Liver (tissue), 9 donors: ENCODE measurements around the gene SIX1. TPM values are rescaled to one million over a fixed set of nuclear protein-coding genes. Genes with fewer than 3 reads are reported as not detected.

Source experiments
- DNase-seq: peaks from one replicate; pipeline ENCODE4 v3.0.0-alpha.2; 2017; ENCODE audit warnings: low spot score
- H3K27ac ChIP-seq, 2 donors: one replicate each; pipeline ENCODE4 v1.7.0; 2013; ENCODE audit warnings: inconsistent platforms in 2 of 2, low read length in 2 of 2, control low read depth in 1 of 2, low read depth in 1 of 2, mild to moderate bottlenecking in 1 of 2
- H3K27me3 ChIP-seq, 4 donors: one replicate each; pipeline versions ENCODE4 v1.6.1 to v1.7.0; 2013; ENCODE audit warnings: low read length in 3 of 4, inconsistent platforms in 1 of 4, mild to moderate bottlenecking in 1 of 4, moderate library complexity in 1 of 4; ENCODE audit not compliant: control insufficient read depth in 4 of 4, insufficient read depth in 4 of 4
- H3K36me3 ChIP-seq, 4 donors: one replicate each; pipeline versions ENCODE4 v1.6.1 to v1.7.0; 2013; ENCODE audit warnings: low read length in 3 of 4, mild to moderate bottlenecking in 3 of 4, low read depth in 1 of 4, moderate library complexity in 1 of 4; ENCODE audit not compliant: control insufficient read depth in 4 of 4, insufficient read depth in 3 of 4
- H3K4me1 ChIP-seq, 4 donors: one replicate each; pipeline versions ENCODE4 v1.6.1 to v1.7.0; 2013; ENCODE audit warnings: low read length in 3 of 4, mild to moderate bottlenecking in 3 of 4, moderate library complexity in 1 of 4; ENCODE audit not compliant: control insufficient read depth in 4 of 4, insufficient read depth in 4 of 4
- H3K4me3 ChIP-seq, 3 donors: one replicate each; pipeline versions ENCODE4 v1.6.1 to v1.7.0; 2013; ENCODE audit warnings: low read length in 3 of 3, control low read depth in 1 of 3, low read depth in 1 of 3, mild to moderate bottlenecking in 1 of 3
- H3K9ac ChIP-seq, 2 donors: one replicate each; pipeline ENCODE4 v1.7.0; 2013; ENCODE audit warnings: low read length in 2 of 2, mild to moderate bottlenecking in 2 of 2, moderate library complexity in 2 of 2, control low read depth in 1 of 2, low read depth in 1 of 2
- H3K9me3 ChIP-seq, 4 donors: one replicate each; pipeline versions ENCODE4 v1.6.1 to v1.7.0; 2013; ENCODE audit warnings: low read length in 3 of 4; ENCODE audit not compliant: control insufficient read depth in 4 of 4
- EGR1 ChIP-seq, 2 donors: IDR thresholded peaks; 2 replicates each; pipeline ENCODE4 v1.6.1; 2016 to 2018; ENCODE audit warnings: antibody characterized with exemption in 2 of 2, low read depth in 2 of 2
- FOXA1 ChIP-seq: IDR thresholded peaks from 2 replicates; pipeline ENCODE4 v1.6.1; 2016; ENCODE audit warnings: antibody characterized with exemption
- FOXA2 ChIP-seq: IDR thresholded peaks from 2 replicates; pipeline ENCODE4 v1.6.1; 2016; ENCODE audit warnings: antibody characterized with exemption
- GABPA ChIP-seq, 2 donors: IDR thresholded peaks in 1 of 2; conservative IDR thresholded peaks in 1 of 2; 2 replicates each; pipeline ENCODE4 v1.6.1; 2016; ENCODE audit warnings: antibody characterized with exemption in 2 of 2, mild to moderate bottlenecking in 1 of 2, moderate library complexity in 1 of 2
- HNF4A ChIP-seq, 2 donors: conservative IDR thresholded peaks; 2 replicates each; pipeline ENCODE4 v1.6.1; 2016; ENCODE audit warnings: antibody characterized with exemption in 2 of 2, mild to moderate bottlenecking in 2 of 2
- HNF4G ChIP-seq: IDR thresholded peaks from 2 replicates; pipeline ENCODE4 v1.6.1; 2016; ENCODE audit warnings: antibody characterized with exemption
- JUND ChIP-seq, 2 donors: IDR thresholded peaks; 2 replicates each; pipeline ENCODE4 v1.6.1; 2016; ENCODE audit warnings: antibody characterized with exemption in 2 of 2
- NR2F2 ChIP-seq: IDR thresholded peaks from 2 replicates; pipeline ENCODE4 v1.6.1; 2016; ENCODE audit warnings: antibody characterized with exemption
- RAD21 ChIP-seq, 2 donors: IDR thresholded peaks; 2 replicates each; pipeline ENCODE4 v1.6.1; 2016; ENCODE audit warnings: antibody characterized with exemption in 2 of 2, mild to moderate bottlenecking in 2 of 2
- REST ChIP-seq: IDR thresholded peaks from 2 replicates; pipeline ENCODE4 v1.6.1; 2016; ENCODE audit warnings: antibody characterized with exemption, mild to moderate bottlenecking
- RXRA ChIP-seq, 2 donors: IDR thresholded peaks; 2 replicates each; pipeline ENCODE4 v1.6.1; 2017 to 2018; ENCODE audit warnings: antibody characterized with exemption in 2 of 2, mild to moderate bottlenecking in 1 of 2
- SP1 ChIP-seq: IDR thresholded peaks from 2 replicates; pipeline ENCODE4 v1.6.1; 2018; ENCODE audit warnings: antibody characterized with exemption, mild to moderate bottlenecking
- TAF1 ChIP-seq: conservative IDR thresholded peaks from 2 replicates; pipeline ENCODE4 v1.6.1; 2016; ENCODE audit warnings: antibody characterized with exemption, mild to moderate bottlenecking
- YY1 ChIP-seq: IDR thresholded peaks from 2 replicates; pipeline ENCODE4 v1.6.1; 2016; ENCODE audit warnings: antibody characterized with exemption, mild to moderate bottlenecking
- WGBS: extraction: QIAGEN DNeasy Blood & Tissue Kit; methylation state at CpG from one replicate; pipeline ENCODE4 v1.1.7; 2013; 5-methylcytosine and 5-hydroxymethylcytosine counted together
- polyA plus RNA-seq, 2 donors: library from polyadenylated mRNA; stranded (reverse) in 1 of 2; unstranded in 1 of 2; fragments of 200-250 nt in 1 of 2; fragments of >200 nt in 1 of 2; fragmentation: Nextera tagmentation in 1 of 2; extraction: Ambion mirVana in 1 of 2; gene quantifications; one replicate each; pipeline versions ENCODE4 v1.2.1 to v1.2.3, GENCODE V29; 2013 to 2015
- total RNA-seq, 2 donors: library from RNA; depleted of rRNA; stranded (reverse); fragments of >200 nt; gene quantifications; one replicate each; pipeline ENCODE4 v1.2.3, GENCODE V29; 2014
- TF ChIP-seq, protein P1 (sequence below): IDR thresholded peaks from 2 replicates; pipeline ENCODE4 v1.6.1; 2016; ENCODE audit warnings: antibody characterized with exemption
- TF ChIP-seq, protein P2 (sequence below): IDR thresholded peaks from 2 replicates; pipeline ENCODE4 v1.6.1; 2016; ENCODE audit warnings: antibody characterized with exemption
- TF ChIP-seq, protein P3 (sequence below): IDR thresholded peaks from 2 replicates; pipeline ENCODE4 v1.6.1; 2016; ENCODE audit warnings: antibody characterized with exemption
- TF ChIP-seq, protein P4 (sequence below): fragments of 150-350 bp; IDR thresholded peaks from 2 replicates; pipeline ENCODE4 v1.5.1; 2017; ENCODE audit warnings: improper control_type of control experiment, low read depth, low read length; ENCODE audit not compliant: missing input control
- donor health status: healthy.
- donor health status: healthy.
- donor health status: healthy.
- donor health status: healthy.
- donor health status: healthy.

The SIX1 gene
- total and polyA plus RNA-seq, 4 donors, result not detected

GRCh38 chr14:60662982-60663381, 13.7 kb upstream of the SIX1 start:
- no peak for DNase-seq
- 78% methylated on average over 1 of the region's 1 CpG for WGBS
- H3K36me3 ChIP-seq, result no peaks in the 10 kb centered on the region
- no peaks in the 10 kb centered on the region for H3K27me3 ChIP-seq
- TF ChIP-seq, protein P1, sequence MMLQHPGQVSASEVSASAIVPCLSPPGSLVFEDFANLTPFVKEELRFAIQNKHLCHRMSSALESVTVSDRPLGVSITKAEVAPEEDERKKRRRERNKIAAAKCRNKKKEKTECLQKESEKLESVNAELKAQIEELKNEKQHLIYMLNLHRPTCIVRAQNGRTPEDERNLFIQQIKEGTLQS, result no peak
- TF ChIP-seq EGR1 (IDR thresholded peaks at IDR 0.05; ENCODE audit: low read depth in 2 of 2) (no peak), REST (no peak)
- TF ChIP-seq, protein P2, sequence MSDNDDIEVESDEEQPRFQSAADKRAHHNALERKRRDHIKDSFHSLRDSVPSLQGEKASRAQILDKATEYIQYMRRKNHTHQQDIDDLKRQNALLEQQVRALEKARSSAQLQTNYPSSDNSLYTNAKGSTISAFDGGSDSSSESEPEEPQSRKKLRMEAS, result no peak
- H3K9ac ChIP-seq, result no peak overlapping the region
- H3K4me1 ChIP-seq, result peaks cover 0 to under 1% (median 0%) of the 10 kb centered on the region in 4 donors
- no peak overlapping the region for H3K4me3 ChIP-seq
- H3K9me3 ChIP-seq, result no peaks in the 10 kb centered on the region
- H3K27ac ChIP-seq, result no peak overlapping the region

- 71% methylated on average over 1 of the region's 1 CpG for WGBS
- Histone ChIP-seq H3K27ac (no peak overlapping the region), H3K4me1 (peaks cover 2 to 6% (median 4%) of the 10 kb centered on the region in 4 donors), H3K9ac (no peak overlapping the region), H3K9me3 (no peaks in the 10 kb centered on the region), H3K4me3 (no peak overlapping the region), H3K36me3 (no peaks in the 10 kb centered on the region), H3K27me3 (no peaks in the 10 kb centered on the region)
- TF ChIP-seq EGR1 (IDR thresholded peaks at IDR 0.05; ENCODE audit: low read depth in 2 of 2), result no peak
- TF ChIP-seq RXRA (IDR thresholded peaks at IDR 0.05), result no peak
- TF ChIP-seq, protein P3, sequence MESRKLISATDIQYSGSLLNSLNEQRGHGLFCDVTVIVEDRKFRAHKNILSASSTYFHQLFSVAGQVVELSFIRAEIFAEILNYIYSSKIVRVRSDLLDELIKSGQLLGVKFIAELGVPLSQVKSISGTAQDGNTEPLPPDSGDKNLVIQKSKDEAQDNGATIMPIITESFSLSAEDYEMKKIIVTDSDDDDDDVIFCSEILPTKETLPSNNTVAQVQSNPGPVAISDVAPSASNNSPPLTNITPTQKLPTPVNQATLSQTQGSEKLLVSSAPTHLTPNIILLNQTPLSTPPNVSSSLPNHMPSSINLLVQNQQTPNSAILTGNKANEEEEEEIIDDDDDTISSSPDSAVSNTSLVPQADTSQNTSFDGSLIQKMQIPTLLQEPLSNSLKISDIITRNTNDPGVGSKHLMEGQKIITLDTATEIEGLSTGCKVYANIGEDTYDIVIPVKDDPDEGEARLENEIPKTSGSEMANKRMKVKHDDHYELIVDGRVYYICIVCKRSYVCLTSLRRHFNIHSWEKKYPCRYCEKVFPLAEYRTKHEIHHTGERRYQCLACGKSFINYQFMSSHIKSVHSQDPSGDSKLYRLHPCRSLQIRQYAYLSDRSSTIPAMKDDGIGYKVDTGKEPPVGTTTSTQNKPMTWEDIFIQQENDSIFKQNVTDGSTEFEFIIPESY, result no peak
- TF ChIP-seq RAD21 (IDR thresholded peaks at IDR 0.05), result no peak
- TF ChIP-seq GABPA (IDR thresholded peaks at IDR 0.05 in 1 of 2, conservative IDR thresholded peaks at IDR 0.05 in 1 of 2), result no peak
- TF ChIP-seq FOXA2, result no peak
- TF ChIP-seq FOXA1, result no peak
- TF ChIP-seq YY1, result no peak
- TF ChIP-seq TAF1, result no peak
- TF ChIP-seq, protein P4, sequence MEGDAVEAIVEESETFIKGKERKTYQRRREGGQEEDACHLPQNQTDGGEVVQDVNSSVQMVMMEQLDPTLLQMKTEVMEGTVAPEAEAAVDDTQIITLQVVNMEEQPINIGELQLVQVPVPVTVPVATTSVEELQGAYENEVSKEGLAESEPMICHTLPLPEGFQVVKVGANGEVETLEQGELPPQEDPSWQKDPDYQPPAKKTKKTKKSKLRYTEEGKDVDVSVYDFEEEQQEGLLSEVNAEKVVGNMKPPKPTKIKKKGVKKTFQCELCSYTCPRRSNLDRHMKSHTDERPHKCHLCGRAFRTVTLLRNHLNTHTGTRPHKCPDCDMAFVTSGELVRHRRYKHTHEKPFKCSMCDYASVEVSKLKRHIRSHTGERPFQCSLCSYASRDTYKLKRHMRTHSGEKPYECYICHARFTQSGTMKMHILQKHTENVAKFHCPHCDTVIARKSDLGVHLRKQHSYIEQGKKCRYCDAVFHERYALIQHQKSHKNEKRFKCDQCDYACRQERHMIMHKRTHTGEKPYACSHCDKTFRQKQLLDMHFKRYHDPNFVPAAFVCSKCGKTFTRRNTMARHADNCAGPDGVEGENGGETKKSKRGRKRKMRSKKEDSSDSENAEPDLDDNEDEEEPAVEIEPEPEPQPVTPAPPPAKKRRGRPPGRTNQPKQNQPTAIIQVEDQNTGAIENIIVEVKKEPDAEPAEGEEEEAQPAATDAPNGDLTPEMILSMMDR, result no peak
- no peak for TF ChIP-seq REST
- TF ChIP-seq SP1, result no peak
- TF ChIP-seq NR2F2, result no peak
- no peak for TF ChIP-seq JUND (IDR thresholded peaks at IDR 0.05)
- TF ChIP-seq HNF4A (conservative IDR thresholded peaks at IDR 0.05), result no peak
- TF ChIP-seq, protein P1, result no peak
- TF ChIP-seq, protein P2, result no peak
- TF ChIP-seq HNF4G, result no peak
- DNase-seq, result no peak
Observed at GRCh38 chr14:60661721-60662120, 12.4 kb upstream of the SIX1 start.
